ENCODE data around the gene HOXA4.

HOXA4 gene

GRCh38 chr7:27104341-27105058, 26.1 kb downstream of the HOXA4 start:
- no peak for DNase-seq

- peak in 2 of 14 donors; percentile 39 to 43 for DNase-seq
Measured at GRCh38 chr7:27103489-27104226, 26.9 kb downstream of the HOXA4 start.

GRCh38 chr7:27102581-27103442, 27.7 kb downstream of the HOXA4 start, which contains the start of gene HOXA2:
TSS of gene HOXA2 (minus strand) at chr7:27102683. CDS start at chr7:27102500, 183 bp downstream.
- DNase-seq, result peak in 5 of 14 donors; percentile 40 to 64 (median 48)

- DNase-seq, result no peak
Measured at GRCh38 chr7:27101957-27102580, 28.5 kb downstream of the HOXA4 start.

GRCh38 chr7:27101171-27101956, 29.2 kb downstream of the HOXA4 start:
- DNase-seq, result peak in 1 of 14 donors; percentile 84

GRCh38 chr7:27100694-27101170, 29.8 kb downstream of the HOXA4 start:
- DNase-seq, result peak in 1 of 14 donors; percentile 84

- no peak for DNase-seq
Measured at GRCh38 chr7:27099453-27100370, 30.8 kb downstream of the HOXA4 start.

GRCh38 chr7:27098578-27099451, 31.7 kb downstream of the HOXA4 start:
- DNase-seq, result peak in 4 of 14 donors; percentile 32 to 63 (median 48)

- DNase-seq, result no peak
Measured at GRCh38 chr7:27097686-27098577, 32.6 kb downstream of the HOXA4 start.

GRCh38 chr7:27096768-27097514, 33.6 kb downstream of the HOXA4 start:
- no peak for DNase-seq

- peak in 8 of 14 donors; percentile 58 to 85 (median 74) for DNase-seq
Measured at GRCh38 chr7:27095897-27096767, 34.4 kb downstream of the HOXA4 start, which contains the start of gene HOXA1. TSS of gene HOXA1 (minus strand) at chr7:27096000. CDS start at chr7:27095912, 88 bp downstream.

- DNase-seq, result no peak
Measured at GRCh38 chr7:27095050-27095896, 35.3 kb downstream of the HOXA4 start.

GRCh38 chr7:27094304-27095049, 36.1 kb downstream of the HOXA4 start:
- no peak for DNase-seq

- DNase-seq, result no peak
Measured at GRCh38 chr7:27093184-27093895, 37.2 kb downstream of the HOXA4 start.
